GM21423 (cell line): ENCODE results near the gene HPS5.
"Not testable (repeated sequence)": the region's sequence is repeated elsewhere in the genome, so short reads cannot be mapped to it uniquely, and the experiment has no call there.

Source experiments
- ATAC-seq: cut with Tn5 transposase; IDR thresholded peaks from one replicate; pipeline ENCODE4 v1.9.1; 2021; ENCODE audit warnings: mild to moderate bottlenecking, moderate library complexity; ENCODE audit not compliant: unreplicated experiment

HPS5 gene, protein sequence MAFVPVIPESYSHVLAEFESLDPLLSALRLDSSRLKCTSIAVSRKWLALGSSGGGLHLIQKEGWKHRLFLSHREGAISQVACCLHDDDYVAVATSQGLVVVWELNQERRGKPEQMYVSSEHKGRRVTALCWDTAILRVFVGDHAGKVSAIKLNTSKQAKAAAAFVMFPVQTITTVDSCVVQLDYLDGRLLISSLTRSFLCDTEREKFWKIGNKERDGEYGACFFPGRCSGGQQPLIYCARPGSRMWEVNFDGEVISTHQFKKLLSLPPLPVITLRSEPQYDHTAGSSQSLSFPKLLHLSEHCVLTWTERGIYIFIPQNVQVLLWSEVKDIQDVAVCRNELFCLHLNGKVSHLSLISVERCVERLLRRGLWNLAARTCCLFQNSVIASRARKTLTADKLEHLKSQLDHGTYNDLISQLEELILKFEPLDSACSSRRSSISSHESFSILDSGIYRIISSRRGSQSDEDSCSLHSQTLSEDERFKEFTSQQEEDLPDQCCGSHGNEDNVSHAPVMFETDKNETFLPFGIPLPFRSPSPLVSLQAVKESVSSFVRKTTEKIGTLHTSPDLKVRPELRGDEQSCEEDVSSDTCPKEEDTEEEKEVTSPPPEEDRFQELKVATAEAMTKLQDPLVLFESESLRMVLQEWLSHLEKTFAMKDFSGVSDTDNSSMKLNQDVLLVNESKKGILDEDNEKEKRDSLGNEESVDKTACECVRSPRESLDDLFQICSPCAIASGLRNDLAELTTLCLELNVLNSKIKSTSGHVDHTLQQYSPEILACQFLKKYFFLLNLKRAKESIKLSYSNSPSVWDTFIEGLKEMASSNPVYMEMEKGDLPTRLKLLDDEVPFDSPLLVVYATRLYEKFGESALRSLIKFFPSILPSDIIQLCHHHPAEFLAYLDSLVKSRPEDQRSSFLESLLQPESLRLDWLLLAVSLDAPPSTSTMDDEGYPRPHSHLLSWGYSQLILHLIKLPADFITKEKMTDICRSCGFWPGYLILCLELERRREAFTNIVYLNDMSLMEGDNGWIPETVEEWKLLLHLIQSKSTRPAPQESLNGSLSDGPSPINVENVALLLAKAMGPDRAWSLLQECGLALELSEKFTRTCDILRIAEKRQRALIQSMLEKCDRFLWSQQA

GRCh38 chr11:18321969-18322711 is at the start of gene HPS5, which contains the start of gene GTF2H1:
Gene HPS5 (minus strand): TSS chr11:18322140. CDS start chr11:18317858, 4,282 bp downstream.
Gene GTF2H1 (plus strand): TSS chr11:18322567. CDS start chr11:18333075, 10,508 bp downstream.
- peak; percentile 79 for ATAC-seq

- ATAC-seq: no peak
Measured at GRCh38 chr11:18371279-18371678, 49.3 kb upstream of the HPS5 start.

- ATAC-seq: no peak
Measured at GRCh38 chr11:18369398-18369797, 47.5 kb upstream of the HPS5 start.

GRCh38 chr11:18368221-18368620 is 46.3 kb upstream of the HPS5 start:
- ATAC-seq: no peak

DNA sequence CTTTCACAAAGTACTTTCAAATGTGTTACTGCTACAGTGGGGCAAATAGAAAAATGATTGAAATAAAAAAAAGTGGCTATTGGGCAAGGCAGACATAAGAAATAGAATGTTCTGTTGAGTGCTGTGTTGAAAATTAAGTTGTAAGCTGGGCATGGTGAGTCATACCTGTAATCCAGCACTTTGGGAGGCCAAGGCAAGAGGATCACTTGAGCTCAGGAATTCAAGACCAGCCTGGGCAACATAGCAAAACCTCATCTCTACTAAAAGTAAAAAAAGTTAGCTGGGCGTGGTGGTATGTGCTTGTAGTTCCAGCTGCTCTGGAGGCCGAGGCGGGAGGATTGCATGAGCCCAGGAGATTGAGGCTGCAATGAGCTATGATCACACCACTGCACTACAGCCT is 45.5 kb upstream of the HPS5 start:
- no peak for ATAC-seq

DNA sequence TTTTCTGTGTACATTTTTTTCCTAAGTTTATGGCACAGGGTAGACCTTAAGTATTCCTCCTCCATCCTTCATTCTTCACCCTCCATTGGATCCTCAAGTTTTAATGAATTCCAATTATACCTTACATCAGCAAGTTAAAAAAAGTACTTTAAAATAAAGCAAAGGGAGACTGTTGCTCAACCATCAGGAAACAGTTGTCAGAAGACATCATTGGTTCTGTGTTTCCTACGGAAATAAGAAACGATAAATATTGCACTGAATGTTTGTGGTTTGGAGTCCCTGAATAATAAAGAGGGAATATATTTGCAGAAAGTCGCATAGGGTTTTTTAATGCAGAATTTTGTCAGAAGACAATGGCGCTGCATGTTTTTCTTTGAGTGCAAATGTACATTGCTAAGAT is 44.3 kb upstream of the HPS5 start:
- no peak for ATAC-seq

GRCh38 chr11:18365741-18366140 is 43.8 kb upstream of the HPS5 start:
- ATAC-seq: no peak

DNA sequence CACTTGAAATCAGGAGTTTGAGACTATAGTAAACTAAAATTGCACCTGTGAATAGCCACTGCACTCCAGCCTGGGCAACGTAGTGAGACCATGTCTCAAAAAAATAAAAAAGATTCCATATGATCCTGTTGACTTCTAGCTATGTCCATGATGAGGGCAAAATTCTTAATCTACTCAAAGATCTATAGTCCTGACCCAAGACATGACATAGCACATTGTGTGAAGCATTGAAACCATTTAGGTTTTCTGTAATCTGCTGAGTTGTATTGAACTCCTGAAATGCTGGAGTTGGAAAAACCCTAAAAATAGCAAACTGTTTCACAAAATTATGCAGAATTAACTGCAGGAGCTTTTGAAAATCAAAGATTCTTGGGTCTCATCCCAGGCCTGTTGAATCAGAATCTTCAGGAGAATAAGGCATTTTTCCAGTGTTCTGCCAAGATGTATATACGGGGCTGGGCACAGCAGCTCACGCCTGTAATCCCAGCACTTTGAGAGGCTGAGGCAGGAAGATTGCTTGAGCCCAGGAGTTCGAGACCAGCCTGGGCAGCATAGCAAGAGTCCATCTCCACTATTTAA is 42.6 kb upstream of the HPS5 start:
- ATAC-seq: no peak

DNA sequence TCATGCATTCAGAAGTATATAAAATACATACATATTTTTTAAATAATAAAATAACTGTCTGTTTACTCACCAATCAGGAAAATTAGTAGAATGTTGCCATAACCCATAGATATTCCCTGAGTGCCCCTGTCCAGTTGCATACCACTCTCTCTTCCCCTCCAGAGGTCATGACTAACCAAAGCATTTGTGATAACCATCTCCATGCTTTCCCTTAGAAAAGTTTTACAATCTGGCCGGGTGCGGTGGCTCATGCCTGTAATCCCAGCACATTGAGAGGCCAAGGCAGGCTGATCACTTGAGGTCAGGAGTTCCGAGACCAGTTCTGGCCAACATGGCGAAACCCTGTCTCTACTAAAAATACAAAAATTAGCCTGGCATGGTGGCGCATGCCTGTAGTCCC is 39.2 kb upstream of the HPS5 start:
- no peak for ATAC-seq

DNA sequence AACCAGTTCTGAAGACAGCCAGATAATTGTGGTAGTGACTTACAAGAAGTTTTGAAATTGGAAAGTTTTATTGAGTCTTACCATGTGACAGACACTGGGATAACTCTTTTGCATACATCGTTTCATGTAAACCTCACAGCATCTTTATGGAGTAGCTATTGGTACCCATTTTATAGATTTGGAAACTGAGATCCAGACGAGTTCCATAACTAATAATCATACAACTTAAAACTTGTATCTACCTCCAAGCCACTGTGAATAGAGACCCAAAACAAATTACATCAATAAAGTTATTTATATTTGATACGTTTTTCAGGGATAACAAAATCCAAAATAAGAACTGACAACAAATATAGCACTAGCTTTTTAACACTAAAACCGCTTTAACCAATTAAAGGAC is 36.7 kb upstream of the HPS5 start:
- ATAC-seq: no peak

DNA sequence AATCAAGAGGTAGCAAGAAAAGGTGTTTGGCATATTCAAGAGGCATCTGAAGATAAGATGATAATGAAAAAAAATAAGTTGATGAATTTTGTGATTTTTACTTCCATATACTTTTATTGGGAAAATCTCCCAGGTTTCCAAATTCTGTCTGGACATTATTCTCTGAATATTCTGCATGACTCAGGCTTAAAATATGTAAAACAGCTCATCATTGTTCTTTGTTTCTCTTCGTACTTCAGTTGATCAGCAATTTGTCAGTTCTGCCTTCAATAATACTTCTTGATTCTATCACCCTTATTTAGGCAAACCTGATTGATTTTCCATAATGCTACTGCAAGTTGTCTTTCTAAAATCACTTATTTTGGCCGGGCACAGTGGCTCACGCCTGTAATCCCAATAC is 30.6 kb upstream of the HPS5 start:
- no peak for ATAC-seq

DNA sequence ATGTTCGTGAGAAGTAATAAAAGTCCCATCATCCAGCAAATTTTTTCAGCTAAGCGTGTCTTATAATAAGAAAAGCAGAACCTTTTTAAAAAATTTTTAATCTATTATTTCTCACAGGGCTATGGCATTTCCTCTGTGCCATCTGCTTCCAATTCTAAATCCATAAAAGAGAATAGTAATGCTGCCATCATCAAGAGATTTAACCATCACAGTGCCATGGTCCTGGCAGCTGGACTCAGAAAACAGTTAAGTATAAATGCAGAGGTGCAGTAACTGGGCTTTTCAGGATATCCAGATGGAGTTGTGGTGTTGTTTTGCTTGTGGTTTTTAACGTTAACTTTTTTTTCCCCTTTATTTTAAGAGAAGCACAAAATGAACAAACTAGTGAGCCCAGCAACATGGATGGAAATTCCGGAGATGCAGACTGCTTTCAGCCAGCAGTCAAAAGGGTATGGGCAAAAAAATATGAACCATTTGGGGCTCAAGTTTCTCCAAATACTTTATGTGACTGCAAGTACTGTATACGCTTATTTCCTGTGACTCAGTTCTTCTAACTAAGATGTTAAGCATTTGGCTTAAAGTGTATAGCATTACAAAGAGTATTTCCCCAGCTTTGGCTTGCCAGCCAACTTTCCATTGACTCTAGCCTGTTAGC is 25.7 kb upstream of the HPS5 start:
- ATAC-seq: no peak

DNA sequence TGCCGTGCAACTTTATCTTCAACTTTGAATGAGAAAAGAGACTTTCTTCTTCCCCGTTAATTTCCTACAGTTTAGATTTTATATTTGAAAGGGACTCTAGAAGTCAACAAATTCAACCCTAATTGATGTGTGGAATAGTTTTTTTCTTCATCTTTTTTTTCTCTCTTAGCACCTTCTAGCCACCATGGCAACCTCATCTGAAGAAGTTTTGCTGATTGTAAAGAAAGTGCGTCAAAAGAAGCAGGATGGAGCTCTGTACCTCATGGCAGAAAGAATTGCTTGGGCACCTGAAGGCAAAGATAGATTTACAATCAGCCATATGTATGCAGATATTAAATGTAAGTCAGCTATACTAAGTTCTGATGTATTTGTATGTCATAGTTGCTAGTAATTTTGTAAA is 11.0 kb upstream of the HPS5 start:
- ATAC-seq: no peak

DNA sequence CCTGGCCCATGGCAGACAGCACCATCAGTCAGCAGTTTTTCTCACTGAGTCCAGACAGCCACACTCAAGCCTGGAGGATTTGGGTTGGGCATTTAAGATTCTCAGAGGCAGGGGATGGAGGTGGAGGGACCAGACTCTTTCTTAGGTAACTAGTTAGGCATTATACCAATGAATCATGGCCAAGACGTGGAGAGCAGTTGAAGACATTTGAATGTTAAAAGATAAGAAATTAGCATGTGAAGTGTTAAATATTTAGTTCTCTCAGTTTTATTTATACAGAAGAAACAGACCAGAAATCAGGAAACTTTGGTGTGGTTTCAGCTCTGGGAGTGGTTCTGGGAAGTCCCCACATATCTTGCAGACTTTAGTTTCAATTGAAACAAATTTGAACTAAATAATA is 10.4 kb upstream of the HPS5 start:
- ATAC-seq: no peak

DNA sequence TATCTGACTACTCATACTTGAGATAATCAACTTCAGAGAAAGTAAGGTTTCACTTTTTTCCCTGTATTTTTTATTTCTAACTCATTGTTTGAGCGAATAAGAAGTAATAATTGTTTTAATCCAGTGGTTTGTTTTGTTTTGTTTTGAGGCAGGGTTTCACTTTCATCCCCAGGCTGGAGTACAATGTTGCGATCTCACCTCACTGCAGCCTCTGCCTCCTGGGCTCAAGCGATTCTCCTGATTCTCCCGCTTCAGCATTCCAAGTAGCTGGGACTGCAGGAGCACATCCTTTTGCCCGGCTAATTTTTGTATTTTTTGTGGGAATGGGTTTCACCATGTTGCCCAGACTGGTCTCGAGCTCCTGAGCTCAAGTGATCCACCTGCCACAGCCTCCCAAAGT is 9.0 kb upstream of the HPS5 start:
- ATAC-seq: no peak

- peak; percentile 49 for ATAC-seq
Measured at GRCh38 chr11:18329196-18329870, 7.4 kb upstream of the HPS5 start.

DNA sequence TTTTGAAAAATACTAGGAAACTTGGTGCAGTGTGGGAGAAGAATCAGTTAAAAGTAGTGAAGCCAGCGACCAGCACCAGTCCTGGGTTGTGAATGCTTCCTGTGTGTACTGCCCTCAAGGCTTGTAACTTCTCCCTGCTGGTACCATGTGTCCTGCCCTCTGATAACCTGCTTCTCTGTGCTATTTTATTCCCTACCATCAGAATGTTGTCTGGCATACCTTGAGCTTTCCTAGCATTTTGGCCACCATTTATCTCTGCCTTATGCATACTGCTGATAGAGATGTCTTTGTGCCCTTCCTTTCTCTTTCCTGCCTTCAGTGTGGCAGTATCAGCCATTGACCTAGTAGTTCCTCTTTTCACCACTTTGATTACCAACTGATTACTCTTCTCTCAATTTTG is 2.4 kb upstream of the HPS5 start:
- ATAC-seq: no peak

- ATAC-seq: not testable (repeated sequence)
Measured at GRCh38 chr11:18323881-18324280, 1.9 kb upstream of the HPS5 start.

GRCh38 chr11:18322818-18323570 is 1.1 kb upstream of the HPS5 start:
- ATAC-seq: no peak
